ENCODE measurements around the gene TPD52L1. TPM values are rescaled to one million over a fixed set of nuclear protein-coding genes. Genes with fewer than 3 reads are reported as not detected.

Gene TPD52L1
- total and polyA plus RNA-seq, 10 of the 15 experiments (the other 5 are each of a cell fraction or from before 2014, with no cell fraction given), result 0.03 to 2.6 (median 0.16) TPM; not detected in 3

GRCh38 chr6:125245109-125245508, 91.5 kb downstream of the TPD52L1 start (continued):
- TF ChIP-seq ZNF687 (IDR thresholded peaks at IDR 0.05) (no peak), CBX5 (IDR thresholded peaks at IDR 0.05; ENCODE audit: low read depth) (no peak), DPF2 (IDR thresholded peaks at IDR 0.05) (no peak)

GRCh38 chr6:125245523-125246264, 92.1 kb downstream of the TPD52L1 start:
- 45% methylated on average over 7 of the region's 7 CpGs for WGBS (ENCODE audit: insufficient coverage, insufficient replicate concordance, low lambda C conversion rate, missing lambda C conversion rate)
- Histone ChIP-seq H3K4me2 (ENCODE audit: control insufficient read depth, insufficient read depth) (no peak overlapping the region), H3K9ac (ENCODE audit: control insufficient read depth, insufficient read depth, low read length) (no peak overlapping the region), H3K79me2 (ENCODE audit: control insufficient read depth, insufficient read depth, low read length) (no peaks in the 10 kb centered on the region), H3K4me3 (no peak overlapping the region), H3K27me3 (replicated peaks in 1 of 2; ENCODE audit: control insufficient read depth in 2 of 2, insufficient read depth in 2 of 2, low read length in 1 of 2) (no peaks in the 10 kb centered on the region), H3K36me3 (ENCODE audit: control insufficient read depth in 2 of 2, insufficient read depth in 2 of 2, low read length in 1 of 2) (no peaks in the 10 kb centered on the region), H3K4me1 (ENCODE audit: control insufficient read depth, insufficient read depth, low read length) (no peaks in the 10 kb centered on the region), H2AFZ (ENCODE audit: control insufficient read depth, low read depth, low read length) (no peak overlapping the region), H4K20me1 (ENCODE audit: control insufficient read depth, insufficient read depth) (no peaks in the 10 kb centered on the region), H3K27ac (ENCODE audit: control insufficient read depth, insufficient read depth) (no peak overlapping the region), H3K9me3 (replicated peaks; ENCODE audit: control insufficient read depth, insufficient read depth, low read length) (peaks cover 2% of the 10 kb centered on the region; the same call in 1 of the 3 replicates)
- ChIA-PET POLR2A (interaction anchor here (0.7 kb wide), 1 partner anchor 15 kb away, joined by 3 read pairs; no protein-coding TSS in a partner anchor), CTCF (no interaction called here), RAD21 (ENCODE audit: unreplicated experiment) (no interaction called here), SMC1A (ENCODE audit: uncharacterized antibody, unreplicated experiment) (interaction anchor here (0.8 kb wide), 1 partner anchor 13 kb away, joined by 4 read pairs; no protein-coding TSS in a partner anchor)
- BruUV-seq (replicated peaks), result no TSS peak
- TF ChIP-seq JUND (IDR thresholded peaks at IDR 0.05; ENCODE audit: low read depth, low read length), result no peak
- TF ChIP-seq ZBTB11 (CRISPR knock-in tag; IDR thresholded peaks at IDR 0.05), result no peak
- no peak for TF ChIP-seq SREBF1 (IDR thresholded peaks at IDR 0.05; ENCODE audit: low read length)
- no peak for TF ChIP-seq MLLT1 (IDR thresholded peaks at IDR 0.05)
- no peak for TF ChIP-seq TCF7 (IDR thresholded peaks at IDR 0.05; ENCODE audit: borderline replicate concordance)
- no peak for TF ChIP-seq RAD21 (IDR thresholded peaks at IDR 0.05; ENCODE audit: insufficient read depth, low read depth, low read length)
- intact Hi-C loops (cut with micrococcal nuclease; ENCODE audit: unreplicated experiment) (no loop called here), in situ Hi-C loops (cut with MboI) (no loop called here)
- DNase-seq (ENCODE audit: low read depth, low spot score) (no peak), ATAC-seq (no peak), FAIRE-seq (no peak)

Data from GM12878 (cell line).